OCI-LY1 (cell line): ENCODE measurements around the gene PCNX2.

ENCODE experiments used
- CTCF ChIP-seq: fragments of 200-600 bp; sonication (generic), shearing (Covaris generic); IDR thresholded peaks from 2 replicates; pipeline ENCODE4 v1.5.1; 2017; ENCODE audit warnings: mild to moderate bottlenecking, antibody characterized with exemption, low read length, moderate library complexity, mixed read lengths
- EZH2 ChIP-seq: fragments of 200-600 bp; sonication (generic), shearing (Covaris generic); IDR thresholded peaks from 2 replicates; pipeline ENCODE4 v1.8.0; 2017; ENCODE audit warnings: borderline replicate concordance, mixed run types, mild to moderate bottlenecking, antibody characterized with exemption, low read length, moderate library complexity, mixed read lengths

GRCh38 chr1:233005703-233006102 lies 289.8 kb downstream of the PCNX2 start:
- TF ChIP-seq CTCF (no peak), EZH2 (no peak)
